Measurements from ENCODE around the gene PROC. TPM values are rescaled to one million over a fixed set of nuclear protein-coding genes. Genes with fewer than 3 reads are reported as not detected.

PROC gene
- total RNA-seq, 1 donor from 2014 or later, result 3.3 TPM

DNA sequence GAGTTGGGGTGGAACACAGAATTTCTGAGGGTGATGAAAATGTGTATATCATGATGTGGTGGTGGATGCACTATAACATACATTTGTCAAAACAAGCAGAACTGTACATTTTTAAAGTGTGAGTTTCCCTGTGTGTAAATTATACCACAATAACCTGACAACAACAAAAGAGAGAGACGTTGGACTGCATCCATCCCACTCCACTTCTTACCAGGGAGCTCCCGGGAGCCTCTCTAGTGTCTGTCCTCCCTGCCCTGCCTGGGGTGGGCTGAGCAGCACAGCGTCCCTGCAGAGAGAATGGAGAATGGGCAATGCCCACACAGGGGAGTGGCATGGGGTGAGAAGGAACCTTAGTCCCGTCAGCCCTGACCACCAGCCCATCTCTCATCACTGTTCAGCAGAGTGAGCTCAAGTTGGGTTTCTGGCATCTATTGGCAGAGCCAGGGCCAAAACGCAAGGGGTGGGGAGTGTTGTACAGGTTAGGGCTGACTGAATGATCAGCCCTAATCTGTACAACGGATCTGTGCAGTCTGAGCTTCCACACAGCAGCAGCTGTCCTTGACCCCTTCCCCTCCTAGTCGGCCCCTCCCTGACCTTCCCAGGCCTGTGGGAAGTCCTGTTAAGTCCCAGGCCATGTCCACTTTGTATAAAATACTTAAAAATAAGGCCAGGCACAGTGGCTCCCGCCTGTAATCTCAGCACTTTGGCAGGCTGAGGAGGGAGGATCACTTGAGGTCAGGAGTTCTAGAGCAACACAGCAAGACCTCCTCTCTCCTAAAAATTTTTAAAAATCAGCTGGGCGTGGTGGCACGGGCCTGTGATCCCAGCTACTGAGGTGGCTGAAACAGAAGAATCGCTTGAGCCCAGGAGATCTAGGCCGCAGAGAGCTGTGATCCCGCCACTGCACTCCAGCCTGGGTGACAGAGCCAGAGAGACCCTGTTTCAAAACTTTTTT is 3.3 kb upstream of the PROC start:
- DNase-seq (ENCODE audit: low spot score), result no peak

DNA sequence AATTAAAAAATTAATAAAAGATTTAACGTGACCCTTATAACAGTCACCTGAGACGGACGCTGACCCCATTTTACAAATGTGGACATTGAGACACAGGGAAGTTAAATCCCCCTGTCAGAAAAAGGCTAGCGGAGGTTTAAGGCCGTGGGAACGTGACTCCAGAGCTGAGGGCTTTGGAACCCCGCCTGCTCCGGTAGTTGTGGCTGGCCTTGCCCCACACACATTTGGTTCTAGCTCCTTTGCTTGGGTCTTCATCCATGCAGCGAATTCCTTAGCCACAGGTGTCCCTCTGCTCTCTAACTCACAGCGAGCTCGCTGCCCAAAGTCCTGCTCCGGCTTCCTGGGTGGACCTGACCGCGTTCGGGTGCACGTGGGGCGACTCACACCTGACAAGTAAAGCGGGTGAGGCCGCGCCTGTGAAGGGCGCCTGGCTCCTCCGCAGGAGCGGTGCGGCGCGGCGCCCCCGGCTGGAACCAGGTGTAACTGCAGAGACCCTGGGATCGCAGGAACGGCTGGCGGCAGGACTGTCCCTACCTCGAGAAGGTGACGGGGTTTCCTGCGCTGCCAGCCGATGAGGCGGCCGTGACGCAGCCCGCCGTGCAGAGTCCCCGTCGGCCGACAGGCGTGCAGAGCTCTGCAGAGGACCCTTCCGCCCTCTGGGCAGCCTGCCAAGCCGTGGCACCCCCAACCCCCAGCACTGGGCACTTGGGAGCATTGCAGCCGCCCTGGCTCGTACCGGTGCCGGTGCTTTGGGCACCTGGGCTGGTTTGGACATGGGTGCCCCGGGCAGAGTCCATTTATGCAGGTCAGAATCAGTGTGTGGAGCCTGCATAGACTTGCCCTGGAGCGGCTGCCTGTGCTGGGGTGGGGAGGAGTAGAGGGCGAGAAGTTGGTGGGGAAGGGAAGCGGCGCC is 2.4 kb upstream of the PROC start:
- peak; percentile 73 for DNase-seq (ENCODE audit: low spot score)

DNA sequence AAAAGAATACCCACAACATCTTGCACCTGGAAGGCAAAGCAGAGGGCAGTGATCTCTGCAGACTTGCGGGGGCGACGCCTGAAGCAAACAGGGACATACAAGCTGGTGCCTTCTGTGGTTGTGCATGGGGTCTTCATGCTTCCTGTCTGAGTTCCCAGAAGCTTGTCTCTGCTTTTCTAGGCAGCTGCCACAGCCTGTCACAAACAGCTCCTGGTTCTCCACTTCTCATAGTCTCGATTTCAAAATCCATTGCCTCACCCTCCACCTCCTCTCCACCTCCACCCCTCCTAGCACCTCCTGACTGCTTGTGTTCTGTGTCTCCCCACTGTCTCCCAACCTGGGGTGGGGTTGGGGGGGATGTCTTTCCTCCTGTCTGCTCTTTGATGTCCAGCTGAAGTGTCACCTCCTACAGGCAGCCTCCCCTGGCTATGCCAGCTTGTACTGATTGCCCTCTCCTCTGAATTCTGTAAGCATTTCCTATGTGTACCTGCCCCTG is 1.7 kb upstream of the PROC start:
- DNase-seq (ENCODE audit: low spot score), result no peak

DNA sequence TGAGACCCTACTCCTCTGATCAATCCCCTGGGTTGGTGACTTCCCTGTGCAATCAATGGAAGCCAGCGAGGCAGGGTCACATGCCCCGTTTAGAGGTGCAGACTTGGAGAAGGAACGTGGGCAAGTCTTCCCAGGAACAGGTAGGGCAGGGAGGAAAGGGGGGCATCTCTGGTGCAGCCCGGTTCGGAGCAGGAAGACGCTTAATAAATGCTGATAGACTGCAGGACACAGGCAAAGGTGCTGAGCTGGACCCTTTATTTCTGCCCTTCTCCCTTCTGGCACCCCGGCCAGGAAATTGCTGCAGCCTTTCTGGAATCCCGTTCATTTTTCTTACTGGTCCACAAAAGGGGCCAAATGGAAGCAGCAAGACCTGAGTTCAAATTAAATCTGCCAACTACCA is 821 bp upstream of the PROC start:
- DNase-seq (ENCODE audit: low spot score), result no peak

DNA sequence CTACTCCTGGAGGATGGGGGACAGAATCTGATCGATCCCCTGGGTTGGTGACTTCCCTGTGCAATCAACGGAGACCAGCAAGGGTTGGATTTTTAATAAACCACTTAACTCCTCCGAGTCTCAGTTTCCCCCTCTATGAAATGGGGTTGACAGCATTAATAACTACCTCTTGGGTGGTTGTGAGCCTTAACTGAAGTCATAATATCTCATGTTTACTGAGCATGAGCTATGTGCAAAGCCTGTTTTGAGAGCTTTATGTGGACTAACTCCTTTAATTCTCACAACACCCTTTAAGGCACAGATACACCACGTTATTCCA is 844 bp downstream of the PROC start:
- no peak for DNase-seq (ENCODE audit: low spot score)

DNA sequence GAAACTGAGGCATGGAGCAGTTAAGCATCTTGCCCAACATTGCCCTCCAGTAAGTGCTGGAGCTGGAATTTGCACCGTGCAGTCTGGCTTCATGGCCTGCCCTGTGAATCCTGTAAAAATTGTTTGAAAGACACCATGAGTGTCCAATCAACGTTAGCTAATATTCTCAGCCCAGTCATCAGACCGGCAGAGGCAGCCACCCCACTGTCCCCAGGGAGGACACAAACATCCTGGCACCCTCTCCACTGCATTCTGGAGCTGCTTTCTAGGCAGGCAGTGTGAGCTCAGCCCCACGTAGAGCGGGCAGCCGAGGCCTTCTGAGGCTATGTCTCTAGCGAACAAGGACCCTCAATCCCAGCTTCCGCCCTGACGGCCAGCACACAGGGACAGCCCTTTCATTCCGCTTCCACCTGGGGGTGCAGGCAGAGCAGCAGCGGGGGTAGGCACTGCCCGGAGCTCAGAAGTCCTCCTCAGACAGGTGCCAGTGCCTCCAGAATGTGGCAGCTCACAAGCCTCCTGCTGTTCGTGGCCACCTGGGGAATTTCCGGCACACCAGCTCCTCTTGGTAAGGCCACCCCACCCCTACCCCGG is 1.3 kb downstream of the PROC start:
- DNase-seq (ENCODE audit: low spot score), result no peak

DNA sequence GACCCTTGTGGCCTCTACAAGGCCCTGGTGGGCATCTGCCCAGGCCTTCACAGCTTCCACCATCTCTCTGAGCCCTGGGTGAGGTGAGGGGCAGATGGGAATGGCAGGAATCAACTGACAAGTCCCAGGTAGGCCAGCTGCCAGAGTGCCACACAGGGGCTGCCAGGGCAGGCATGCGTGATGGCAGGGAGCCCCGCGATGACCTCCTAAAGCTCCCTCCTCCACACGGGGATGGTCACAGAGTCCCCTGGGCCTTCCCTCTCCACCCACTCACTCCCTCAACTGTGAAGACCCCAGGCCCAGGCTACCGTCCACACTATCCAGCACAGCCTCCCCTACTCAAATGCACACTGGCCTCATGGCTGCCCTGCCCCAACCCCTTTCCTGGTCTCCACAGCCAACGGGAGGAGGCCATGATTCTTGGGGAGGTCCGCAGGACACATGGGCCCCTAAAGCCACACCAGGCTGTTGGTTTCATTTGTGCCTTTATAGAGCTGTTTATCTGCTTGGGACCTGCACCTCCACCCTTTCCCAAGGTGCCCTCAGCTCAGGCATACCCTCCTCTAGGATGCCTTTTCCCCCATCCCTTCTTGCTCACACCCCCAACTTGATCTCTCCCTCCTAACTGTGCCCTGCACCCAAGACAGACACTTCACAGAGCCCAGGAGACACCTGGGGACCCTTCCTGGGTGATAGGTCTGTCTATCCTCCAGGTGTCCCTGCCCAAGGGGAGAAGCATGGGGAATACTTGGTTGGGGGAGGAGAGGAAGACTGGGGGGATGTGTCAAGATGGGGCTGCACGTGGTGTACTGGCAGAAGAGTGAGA is 2.0 kb downstream of the PROC start:
- no peak for DNase-seq (ENCODE audit: low spot score)

DNA sequence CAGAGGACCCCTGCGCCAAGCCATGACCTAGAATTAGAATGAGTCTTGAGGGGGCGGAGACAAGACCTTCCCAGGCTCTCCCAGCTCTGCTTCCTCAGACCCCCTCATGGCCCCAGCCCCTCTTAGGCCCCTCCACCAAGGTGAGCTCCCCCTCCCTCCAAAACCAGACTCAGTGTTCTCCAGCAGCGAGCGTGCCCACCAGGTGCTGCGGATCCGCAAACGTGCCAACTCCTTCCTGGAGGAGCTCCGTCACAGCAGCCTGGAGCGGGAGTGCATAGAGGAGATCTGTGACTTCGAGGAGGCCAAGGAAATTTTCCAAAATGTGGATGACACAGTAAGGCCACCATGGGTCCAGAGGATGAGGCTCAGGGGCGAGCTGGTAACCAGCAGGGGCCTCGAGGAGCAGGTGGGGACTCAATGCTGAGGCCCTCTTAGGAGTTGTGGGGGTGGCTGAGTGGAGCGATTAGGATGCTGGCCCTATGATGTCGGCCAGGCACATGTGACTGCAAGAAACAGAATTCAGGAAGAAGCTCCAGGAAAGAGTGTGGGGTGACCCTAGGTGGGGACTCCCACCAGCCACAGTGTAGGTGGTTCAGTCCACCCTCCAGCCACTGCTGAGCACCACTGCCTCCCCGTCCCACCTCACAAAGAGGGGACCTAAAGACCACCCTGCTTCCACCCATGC is 3.0 kb downstream of the PROC start:
- no peak for DNase-seq (ENCODE audit: low spot score)

DNA sequence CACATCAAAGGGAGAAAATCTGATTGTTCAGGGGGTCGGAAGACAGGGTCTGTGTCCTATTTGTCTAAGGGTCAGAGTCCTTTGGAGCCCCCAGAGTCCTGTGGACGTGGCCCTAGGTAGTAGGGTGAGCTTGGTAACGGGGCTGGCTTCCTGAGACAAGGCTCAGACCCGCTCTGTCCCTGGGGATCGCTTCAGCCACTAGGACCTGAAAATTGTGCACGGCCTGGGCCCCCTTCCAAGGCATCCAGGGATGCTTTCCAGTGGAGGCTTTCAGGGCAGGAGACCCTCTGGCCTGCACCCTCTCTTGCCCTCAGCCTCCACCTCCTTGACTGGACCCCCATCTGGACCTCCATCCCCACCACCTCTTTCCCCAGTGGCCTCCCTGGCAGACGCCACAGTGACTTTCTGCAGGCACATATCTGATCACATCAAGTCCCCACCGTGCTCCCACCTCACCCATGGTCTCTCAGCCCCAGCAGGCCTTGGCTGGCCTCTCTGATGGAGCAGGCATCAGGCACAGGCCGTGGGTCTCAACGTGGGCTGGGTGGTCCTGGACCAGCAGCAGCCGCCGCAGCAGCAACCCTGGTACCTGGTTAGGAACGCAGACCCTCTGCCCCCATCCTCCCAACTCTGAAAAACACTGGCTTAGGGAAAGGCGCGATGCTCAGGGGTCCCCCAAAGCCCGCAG is 3.8 kb downstream of the PROC start:
- no peak for DNase-seq (ENCODE audit: low spot score)

DNA sequence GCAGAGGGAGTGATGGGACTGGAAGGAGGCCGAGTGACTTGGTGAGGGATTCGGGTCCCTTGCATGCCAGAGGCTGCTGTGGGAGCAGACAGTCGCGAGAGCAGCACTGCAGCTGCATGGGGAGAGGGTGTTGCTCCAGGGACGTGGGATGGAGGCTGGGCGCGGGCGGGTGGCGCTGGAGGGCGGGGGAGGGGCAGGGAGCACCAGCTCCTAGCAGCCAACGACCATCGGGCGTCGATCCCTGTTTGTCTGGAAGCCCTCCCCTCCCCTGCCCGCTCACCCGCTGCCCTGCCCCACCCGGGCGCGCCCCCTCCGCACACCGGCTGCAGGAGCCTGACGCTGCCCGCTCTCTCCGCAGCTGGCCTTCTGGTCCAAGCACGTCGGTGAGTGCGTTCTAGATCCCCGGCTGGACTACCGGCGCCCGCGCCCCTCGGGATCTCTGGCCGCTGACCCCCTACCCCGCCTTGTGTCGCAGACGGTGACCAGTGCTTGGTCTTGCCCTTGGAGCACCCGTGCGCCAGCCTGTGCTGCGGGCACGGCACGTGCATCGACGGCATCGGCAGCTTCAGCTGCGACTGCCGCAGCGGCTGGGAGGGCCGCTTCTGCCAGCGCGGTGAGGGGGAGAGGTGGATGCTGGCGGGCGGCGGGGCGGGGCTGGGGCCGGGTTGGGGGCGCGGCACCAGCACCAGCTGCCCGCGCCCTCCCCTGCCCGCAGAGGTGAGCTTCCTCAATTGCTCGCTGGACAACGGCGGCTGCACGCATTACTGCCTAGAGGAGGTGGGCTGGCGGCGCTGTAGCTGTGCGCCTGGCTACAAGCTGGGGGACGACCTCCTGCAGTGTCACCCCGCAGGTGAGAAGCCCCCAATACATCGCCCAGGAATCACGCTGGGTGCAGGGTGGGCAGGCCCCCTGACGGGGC is 4.6 kb downstream of the PROC start:
- DNase-seq (ENCODE audit: low spot score), result no peak

DNA sequence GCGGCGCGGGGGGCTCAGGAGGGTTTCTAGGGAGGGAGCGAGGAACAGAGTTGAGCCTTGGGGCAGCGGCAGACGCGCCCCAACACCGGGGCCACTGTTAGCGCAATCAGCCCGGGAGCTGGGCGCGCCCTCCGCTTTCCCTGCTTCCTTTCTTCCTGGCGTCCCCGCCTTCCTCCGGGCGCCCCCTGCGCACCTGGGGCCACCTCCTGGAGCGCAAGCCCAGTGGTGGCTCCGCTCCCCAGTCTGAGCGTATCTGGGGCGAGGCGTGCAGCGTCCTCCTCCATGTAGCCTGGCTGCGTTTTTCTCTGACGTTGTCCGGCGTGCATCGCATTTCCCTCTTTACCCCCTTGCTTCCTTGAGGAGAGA is 5.2 kb downstream of the PROC start:
- DNase-seq (ENCODE audit: low spot score), result no peak

DNA sequence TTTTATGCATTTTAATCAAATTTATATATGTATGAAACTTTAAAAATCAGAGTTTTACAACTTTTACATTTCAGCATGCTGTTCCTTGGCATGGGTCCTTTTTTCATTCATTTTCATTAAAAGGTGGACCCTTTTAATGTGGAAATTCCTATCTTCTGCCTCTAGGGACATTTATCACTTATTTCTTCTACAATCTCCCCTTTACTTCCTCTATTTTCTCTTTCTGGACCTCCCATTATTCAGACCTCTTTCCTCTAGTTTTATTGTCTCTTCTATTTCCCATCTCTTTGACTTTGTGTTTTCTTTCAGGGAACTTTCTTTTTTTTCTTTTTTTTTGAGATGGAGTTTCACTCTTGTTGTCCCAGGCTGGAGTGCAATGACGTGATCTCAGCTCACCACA is 5.7 kb downstream of the PROC start:
- DNase-seq (ENCODE audit: low spot score), result no peak

DNA sequence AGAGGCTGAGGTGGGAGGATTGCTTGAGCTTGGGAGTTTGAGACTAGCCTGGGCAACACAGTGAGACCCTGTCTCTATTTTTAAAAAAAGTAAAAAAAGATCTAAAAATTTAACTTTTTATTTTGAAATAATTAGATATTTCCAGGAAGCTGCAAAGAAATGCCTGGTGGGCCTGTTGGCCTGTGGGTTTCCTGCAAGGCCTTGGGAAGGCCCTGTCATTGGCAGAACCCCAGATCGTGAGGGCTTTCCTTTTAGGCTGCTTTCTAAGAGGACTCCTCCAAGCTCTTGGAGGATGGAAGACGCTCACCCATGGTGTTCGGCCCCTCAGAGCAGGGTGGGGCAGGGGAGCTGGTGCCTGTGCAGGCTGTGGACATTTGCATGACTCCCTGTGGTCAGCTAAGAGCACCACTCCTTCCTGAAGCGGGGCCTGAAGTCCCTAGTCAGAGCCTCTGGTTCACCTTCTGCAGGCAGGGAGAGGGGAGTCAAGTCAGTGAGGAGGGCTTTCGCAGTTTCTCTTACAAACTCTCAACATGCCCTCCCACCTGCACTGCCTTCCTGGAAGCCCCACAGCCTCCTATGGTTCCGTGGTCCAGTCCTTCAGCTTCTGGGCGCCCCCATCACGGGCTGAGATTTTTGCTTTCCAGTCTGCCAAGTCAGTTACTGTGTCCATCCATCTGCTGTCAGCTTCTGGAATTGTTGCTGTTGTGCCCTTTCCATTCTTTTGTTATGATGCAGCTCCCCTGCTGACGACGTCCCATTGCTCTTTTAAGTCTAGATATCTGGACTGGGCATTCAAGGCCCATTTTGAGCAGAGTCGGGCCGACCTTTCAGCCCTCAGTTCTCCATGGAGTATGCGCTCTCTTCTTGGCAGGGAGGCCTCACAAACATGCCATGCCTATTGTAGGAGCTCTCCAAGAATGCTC is 6.6 kb downstream of the PROC start:
- DNase-seq (ENCODE audit: low spot score), result no peak

DNA sequence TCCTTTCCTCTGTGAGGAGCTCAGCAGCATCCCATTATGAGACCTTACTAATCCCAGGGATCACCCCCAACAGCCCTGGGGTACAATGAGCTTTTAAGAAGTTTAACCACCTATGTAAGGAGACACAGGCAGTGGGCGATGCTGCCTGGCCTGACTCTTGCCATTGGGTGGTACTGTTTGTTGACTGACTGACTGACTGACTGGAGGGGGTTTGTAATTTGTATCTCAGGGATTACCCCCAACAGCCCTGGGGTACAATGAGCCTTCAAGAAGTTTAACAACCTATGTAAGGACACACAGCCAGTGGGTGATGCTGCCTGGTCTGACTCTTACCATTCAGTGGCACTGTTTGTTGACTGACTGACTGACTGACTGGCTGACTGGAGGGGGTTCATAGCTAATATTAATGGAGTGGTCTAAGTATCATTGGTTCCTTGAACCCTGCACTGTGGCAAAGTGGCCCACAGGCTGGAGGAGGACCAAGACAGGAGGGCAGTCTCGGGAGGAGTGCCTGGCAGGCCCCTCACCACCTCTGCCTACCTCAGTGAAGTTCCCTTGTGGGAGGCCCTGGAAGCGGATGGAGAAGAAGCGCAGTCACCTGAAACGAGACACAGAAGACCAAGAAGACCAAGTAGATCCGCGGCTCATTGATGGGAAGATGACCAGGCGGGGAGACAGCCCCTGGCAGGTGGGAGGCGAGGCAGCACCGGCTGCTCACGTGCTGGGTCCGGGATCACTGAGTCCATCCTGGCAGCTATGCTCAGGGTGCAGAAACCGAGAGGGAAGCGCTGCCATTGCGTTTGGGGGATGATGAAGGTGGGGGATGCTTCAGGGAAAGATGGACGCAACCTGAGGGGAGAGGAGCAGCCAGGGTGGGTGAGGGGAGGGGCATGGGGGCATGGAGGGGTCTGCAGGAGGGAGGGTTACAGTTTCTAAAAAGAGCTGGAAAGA is 7.6 kb downstream of the PROC start:
- DNase-seq (ENCODE audit: low spot score), result no peak

DNA sequence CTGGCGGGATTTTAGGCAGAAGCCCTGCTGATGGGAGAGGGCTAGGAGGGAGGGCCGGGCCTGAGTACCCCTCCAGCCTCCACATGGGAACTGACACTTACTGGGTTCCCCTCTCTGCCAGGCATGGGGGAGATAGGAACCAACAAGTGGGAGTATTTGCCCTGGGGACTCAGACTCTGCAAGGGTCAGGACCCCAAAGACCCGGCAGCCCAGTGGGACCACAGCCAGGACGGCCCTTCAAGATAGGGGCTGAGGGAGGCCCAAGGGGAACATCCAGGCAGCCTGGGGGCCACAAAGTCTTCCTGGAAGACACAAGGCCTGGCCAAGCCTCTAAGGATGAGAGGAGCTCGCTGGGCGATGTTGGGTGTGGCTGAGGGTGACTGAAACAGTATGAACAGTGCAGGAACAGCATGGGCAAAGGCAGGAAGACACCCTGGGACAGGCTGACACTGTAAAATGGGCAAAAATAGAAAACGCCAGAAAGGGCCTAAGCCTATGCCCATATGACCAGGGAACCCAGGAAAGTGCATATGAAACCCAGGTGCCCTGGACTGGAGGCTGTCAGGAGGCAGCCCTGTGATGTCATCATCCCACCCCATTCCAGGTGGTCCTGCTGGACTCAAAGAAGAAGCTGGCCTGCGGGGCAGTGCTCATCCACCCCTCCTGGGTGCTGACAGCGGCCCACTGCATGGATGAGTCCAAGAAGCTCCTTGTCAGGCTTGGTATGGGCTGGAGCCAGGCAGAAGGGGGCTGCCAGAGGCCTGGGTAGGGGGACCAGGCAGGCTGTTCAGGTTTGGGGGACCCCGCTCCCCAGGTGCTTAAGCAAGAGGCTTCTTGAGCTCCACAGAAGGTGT is 8.5 kb downstream of the PROC start:
- no peak for DNase-seq (ENCODE audit: low spot score)

Data from mucosa of gallbladder (tissue), 1 donor.